ENCODE measurements around the gene MTREX. TPM values are rescaled to one million over a fixed set of nuclear protein-coding genes. Genes with fewer than 3 reads are reported as not detected.
A peak's percentile ranks its signal among the peaks of the same experiment; 100 is the strongest.

MTREX gene
- total and polyA plus RNA-seq, 7 experiments from 2014 or later = 29.6 to 83.7 (median 64.1) TPM

DNA sequence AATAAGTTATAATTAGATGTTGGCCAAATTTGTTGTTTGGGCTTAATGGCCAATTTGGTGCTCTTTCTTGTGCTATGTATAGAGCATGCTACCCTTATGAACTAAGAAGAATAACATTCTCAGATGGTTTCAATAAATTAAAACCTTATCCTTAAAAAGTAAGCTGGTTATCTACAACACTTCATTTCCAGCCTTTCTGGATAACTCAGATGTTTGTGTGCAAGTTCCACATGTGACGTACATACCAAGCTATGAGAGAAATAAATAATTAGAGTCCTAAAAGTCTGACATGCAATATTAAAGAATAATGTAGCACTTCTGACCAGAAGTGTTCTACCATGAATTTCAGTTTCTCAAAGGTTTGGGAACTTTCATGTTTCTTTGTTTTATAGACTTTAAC, 11.7 kb downstream of the MTREX start:
- ATAC-seq = no peak
- DNase-seq = no peak
- intact Hi-C loops (cut with micrococcal nuclease) = no loop called here
- CTCF ChIA-PET = no interaction called here
- Mint-ChIP-seq H3K9me3 (peaks cover 0 to 9% (median 0%) of the 10 kb centered on the region in 11 donors), H3K27me3 (no peaks in the 10 kb centered on the region), H3K4me1 (peaks cover 9 to 61% (median 49%) of the 10 kb centered on the region in 7 donors), H3K36me3 (peaks cover 0 to 33% (median 14%) of the 10 kb centered on the region in 5 donors), H3K4me3 (no peak overlapping the region), H3K27ac (peak overlapping the region in 3 of 9 donors; percentile 8 to 26 (median 22))
- Histone ChIP-seq H3K4me3 (ENCODE audit: low read length) (no peak overlapping the region), H3K9me3 (ENCODE audit: control insufficient read depth in 2 of 3, low read length in 3 of 3) (no peaks in the 10 kb centered on the region), H3K4me1 (ENCODE audit: control insufficient read depth in 2 of 2, insufficient read depth in 2 of 2, low read length in 2 of 2) (peaks cover 0 to 4% of the 10 kb centered on the region in 2 donors), H3K36me3 (ENCODE audit: control insufficient read depth in 2 of 3, insufficient read depth in 3 of 3, low read length in 3 of 3) (peaks cover 0 to 3% (median 0%) of the 10 kb centered on the region in 3 experiments), H3K27me3 (ENCODE audit: control insufficient read depth in 2 of 2, insufficient read depth in 2 of 2, low read length in 2 of 2) (no peaks in the 10 kb centered on the region), H3K27ac (ENCODE audit: low read depth, low read length) (no peak overlapping the region)
- POLR2A ChIA-PET = interaction anchor here (0.9 to 1.2 kb wide), 2 partner anchors 9 to 11 kb away, joined by 3 to 4 read pairs; partner anchors contain the start of gene MTREX

DNA sequence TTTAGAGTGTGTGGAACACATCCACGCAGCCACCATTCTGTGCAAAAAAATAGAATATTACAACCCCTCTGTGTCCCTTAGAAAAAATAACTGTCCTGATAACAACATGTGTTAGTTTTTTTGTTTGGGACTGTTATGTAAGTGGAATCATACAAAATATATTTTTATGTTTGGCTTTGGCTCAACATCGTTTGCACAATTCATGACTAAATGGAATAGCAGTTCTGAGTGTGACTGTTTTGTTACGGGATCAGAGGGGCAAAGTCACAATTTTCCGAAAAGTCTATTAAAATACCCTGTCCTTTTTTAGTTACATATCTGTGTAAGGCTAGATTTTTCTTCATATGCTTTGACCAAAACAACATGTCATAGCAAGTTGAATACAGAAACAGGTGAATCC, 12.8 kb downstream of the MTREX start:
- ChIA-PET CTCF (no interaction called here), POLR2A (interaction anchor here (0.6 to 0.9 kb wide), 2 partner anchors 13 to 360 kb away, joined by 3 read pairs; partner anchors contain the start of gene MTREX)
- Mint-ChIP-seq H3K9me3 (peaks cover 0 to 9% (median 0%) of the 10 kb centered on the region in 11 donors), H3K36me3 (peaks cover 0 to 33% (median 19%) of the 10 kb centered on the region in 5 donors), H3K27ac (peak overlapping the region in 1 of 9 donors; percentile 37), H3K4me3 (no peak overlapping the region), H3K4me1 (peaks cover 8 to 59% (median 51%) of the 10 kb centered on the region in 7 donors), H3K27me3 (no peaks in the 10 kb centered on the region)
- Histone ChIP-seq H3K4me1 (ENCODE audit: control insufficient read depth in 2 of 2, insufficient read depth in 2 of 2, low read length in 2 of 2) (no peaks in the 10 kb centered on the region), H3K36me3 (ENCODE audit: control insufficient read depth in 2 of 3, insufficient read depth in 3 of 3, low read length in 3 of 3) (peaks cover 0 to 5% (median 0%) of the 10 kb centered on the region in 3 experiments), H3K27ac (ENCODE audit: low read depth, low read length) (no peak overlapping the region), H3K27me3 (ENCODE audit: control insufficient read depth in 2 of 2, insufficient read depth in 2 of 2, low read length in 2 of 2) (no peaks in the 10 kb centered on the region), H3K4me3 (ENCODE audit: low read length) (no peak overlapping the region), H3K9me3 (ENCODE audit: control insufficient read depth in 2 of 3, low read length in 3 of 3) (no peaks in the 10 kb centered on the region)
- DNase-seq = no peak
- no peak for ATAC-seq
- intact Hi-C loops (cut with micrococcal nuclease) = loop anchor here (10.0 kb wide), 1 partner anchor 614 kb away; no protein-coding TSS in a partner anchor

DNA sequence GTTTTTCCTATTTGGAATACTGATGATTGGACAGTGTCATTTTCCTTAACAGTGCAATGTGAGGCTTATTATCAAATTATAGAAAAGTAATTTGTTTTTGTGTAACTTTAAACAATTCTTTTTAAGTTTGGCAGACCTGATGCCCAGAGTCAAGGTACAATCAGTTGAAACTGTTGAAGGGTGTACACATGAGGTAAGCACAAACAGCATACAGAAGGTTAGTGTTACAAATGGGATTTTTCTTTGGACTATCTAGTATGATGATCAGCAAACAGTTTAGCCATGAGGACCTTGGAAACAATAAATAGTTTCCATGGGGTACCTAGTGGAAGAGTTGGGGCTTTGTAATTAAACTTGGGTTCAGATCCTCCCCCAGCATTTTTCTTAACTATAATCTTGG, 16.2 kb downstream of the MTREX start:
- no peaks in the 10 kb centered on the region for H3K27me3 ChIP-seq (ENCODE audit: control insufficient read depth in 2 of 2, insufficient read depth in 2 of 2, low read length in 2 of 2)
- Mint-ChIP-seq H3K27ac (no peak overlapping the region), H3K27me3 (no peaks in the 10 kb centered on the region), H3K36me3 (peaks cover 5 to 21% (median 10%) of the 10 kb centered on the region in 5 donors), H3K4me3 (no peak overlapping the region), H3K4me1 (peaks cover 8 to 44% (median 34%) of the 10 kb centered on the region in 7 donors), H3K9me3 (no peaks in the 10 kb centered on the region)
- H3K9me3 ChIP-seq (ENCODE audit: control insufficient read depth in 2 of 3, low read length in 3 of 3) = no peaks in the 10 kb centered on the region
- H3K4me3 ChIP-seq (ENCODE audit: low read length) = no peak overlapping the region
- ChIA-PET POLR2A (no interaction called here), CTCF (no interaction called here)
- no peak overlapping the region for H3K27ac ChIP-seq (ENCODE audit: low read depth, low read length)
- intact Hi-C loops (cut with micrococcal nuclease) = loop anchor here (1.0 to 10.0 kb wide), 4 partner anchors 13 to 611 kb away; no protein-coding TSS in a partner anchor
- DNase-seq (no peak), ATAC-seq (no peak)
- H3K4me1 ChIP-seq (ENCODE audit: control insufficient read depth in 2 of 2, insufficient read depth in 2 of 2, low read length in 2 of 2) = peaks cover 0 to 3% of the 10 kb centered on the region in 2 donors
- H3K36me3 ChIP-seq (ENCODE audit: control insufficient read depth in 2 of 3, insufficient read depth in 3 of 3, low read length in 3 of 3) = peaks cover 0 to 17% (median under 1%) of the 10 kb centered on the region in 3 experiments

DNA sequence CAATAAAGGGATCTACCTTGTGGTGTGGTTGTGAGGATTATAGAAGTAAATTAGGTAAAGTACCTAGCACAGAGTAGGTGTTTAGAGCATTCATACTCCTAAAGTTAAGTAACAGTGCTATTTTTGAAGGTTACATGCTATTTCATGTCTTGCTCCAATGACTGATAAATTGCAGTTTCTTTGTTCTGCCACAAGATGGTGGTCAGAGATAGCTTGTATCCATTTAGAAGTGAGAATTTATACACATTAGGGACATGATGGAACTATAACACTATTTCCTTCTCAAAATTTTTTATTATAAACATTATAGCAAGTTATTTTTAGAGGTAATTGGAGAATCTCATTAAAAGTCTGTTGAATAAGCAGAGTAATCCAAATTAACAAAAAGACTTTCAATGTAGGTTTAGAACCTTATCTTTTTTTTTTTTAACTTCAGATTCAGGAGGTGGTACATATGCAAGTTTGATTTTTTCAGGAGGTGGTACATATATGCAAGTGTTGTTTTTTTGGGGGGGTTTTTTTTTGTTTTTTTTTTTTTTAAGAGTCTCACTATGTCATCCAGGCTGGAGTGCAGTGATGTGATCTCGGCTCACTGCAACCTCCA, 17.1 kb downstream of the MTREX start:
- H3K27me3 Mint-ChIP-seq = no peaks in the 10 kb centered on the region

DNA sequence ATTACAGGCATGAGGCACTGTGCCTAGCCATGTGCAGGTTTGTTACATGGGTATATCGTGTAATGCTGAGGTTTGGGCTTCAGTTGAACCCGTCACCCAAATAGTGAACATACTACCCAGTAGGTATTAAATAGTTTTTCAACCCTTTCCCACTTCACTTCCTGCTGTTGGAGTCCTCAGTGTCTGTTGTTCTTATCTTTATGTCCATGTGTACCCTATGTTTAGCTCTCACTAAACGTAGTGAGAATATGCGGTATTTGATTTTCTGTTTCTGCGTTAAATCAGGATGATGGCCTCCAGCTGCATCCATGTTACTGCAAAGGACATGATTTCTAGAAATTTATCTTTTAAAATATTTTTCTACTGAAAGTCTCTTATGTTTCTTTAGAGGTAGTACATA, 17.8 kb downstream of the MTREX start:
- ChIA-PET CTCF (interaction anchor here (1.5 kb wide), 1 partner anchor 366 kb away, joined by 3 read pairs; no protein-coding TSS in a partner anchor), POLR2A (no interaction called here)
- Mint-ChIP-seq H3K27me3 (no peaks in the 10 kb centered on the region), H3K27ac (no peak overlapping the region), H3K4me1 (peaks cover 13 to 50% (median 41%) of the 10 kb centered on the region in 7 donors), H3K36me3 (peaks cover 5 to 36% (median 17%) of the 10 kb centered on the region in 5 donors), H3K4me3 (no peak overlapping the region), H3K9me3 (no peaks in the 10 kb centered on the region)
- peaks cover 0 to 3% of the 10 kb centered on the region in 2 donors for H3K4me1 ChIP-seq (ENCODE audit: control insufficient read depth in 2 of 2, insufficient read depth in 2 of 2, low read length in 2 of 2)
- H3K27me3 ChIP-seq (ENCODE audit: control insufficient read depth in 2 of 2, insufficient read depth in 2 of 2, low read length in 2 of 2) = no peaks in the 10 kb centered on the region
- H3K36me3 ChIP-seq (ENCODE audit: control insufficient read depth in 2 of 3, insufficient read depth in 3 of 3, low read length in 3 of 3) = peaks cover 0 to 17% (median 5%) of the 10 kb centered on the region in 3 experiments
- H3K27ac ChIP-seq (ENCODE audit: low read depth, low read length) = no peak overlapping the region
- H3K9me3 ChIP-seq (ENCODE audit: control insufficient read depth in 2 of 3, low read length in 3 of 3) = no peaks in the 10 kb centered on the region
- intact Hi-C loops (cut with micrococcal nuclease) = loop anchor here (1.0 to 10.0 kb wide), 5 partner anchors 13 to 609 kb away; no protein-coding TSS in a partner anchor
- ATAC-seq = no peak
- no peak for DNase-seq
- no peak overlapping the region for H3K4me3 ChIP-seq (ENCODE audit: low read length)

More for the DNA sequence above, 17.1 kb downstream of the MTREX start:
- Histone ChIP-seq H3K27ac (ENCODE audit: low read depth, low read length) (no peak overlapping the region), H3K36me3 (ENCODE audit: control insufficient read depth in 2 of 3, insufficient read depth in 3 of 3, low read length in 3 of 3) (peaks cover 0 to 17% (median 5%) of the 10 kb centered on the region in 3 experiments), H3K9me3 (ENCODE audit: control insufficient read depth in 2 of 3, low read length in 3 of 3) (no peaks in the 10 kb centered on the region), H3K27me3 (ENCODE audit: control insufficient read depth in 2 of 2, insufficient read depth in 2 of 2, low read length in 2 of 2) (no peaks in the 10 kb centered on the region), H3K4me3 (ENCODE audit: low read length) (no peak overlapping the region), H3K4me1 (ENCODE audit: control insufficient read depth in 2 of 2, insufficient read depth in 2 of 2, low read length in 2 of 2) (peaks cover 0 to 3% of the 10 kb centered on the region in 2 donors)
- Mint-ChIP-seq H3K27ac (peak overlapping the region in 2 of 9 donors; percentile 4 to 34), H3K9me3 (no peaks in the 10 kb centered on the region), H3K4me3 (no peak overlapping the region), H3K36me3 (peaks cover 5 to 30% (median 17%) of the 10 kb centered on the region in 5 donors), H3K4me1 (peaks cover 8 to 44% (median 35%) of the 10 kb centered on the region in 7 donors)
- DNase-seq (peak in 6 of 9 donors; percentile 8 to 54 (median 36)), ATAC-seq (peak; percentile 77)
- ChIA-PET CTCF (interaction anchor here (0.7 to 1.5 kb wide), 2 partner anchors 16 to 367 kb away, joined by 3 read pairs; no protein-coding TSS in a partner anchor), POLR2A (no interaction called here)
- intact Hi-C loops (cut with micrococcal nuclease) = loop anchor here (1.0 to 10.0 kb wide), 6 partner anchors 14 to 610 kb away; no protein-coding TSS in a partner anchor

DNA sequence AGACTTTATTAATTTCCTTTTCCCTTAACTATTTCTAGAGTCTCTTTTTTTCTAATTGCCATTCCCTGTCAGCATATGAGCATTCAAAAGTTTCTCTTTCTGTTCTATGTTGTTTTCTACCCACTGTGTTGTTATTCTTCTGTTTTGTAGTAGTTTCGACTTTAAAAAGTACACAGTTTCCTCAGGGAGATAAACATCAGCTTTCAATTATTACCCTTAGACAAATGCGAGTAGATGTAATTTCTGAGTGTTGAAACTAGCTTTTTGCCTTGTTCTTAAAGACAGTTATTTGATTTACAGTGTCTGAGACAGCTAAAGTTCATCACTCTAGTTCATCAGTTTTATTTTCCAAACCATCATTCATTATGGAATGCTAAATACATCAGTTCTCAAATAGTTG, 19.5 kb downstream of the MTREX start:
- Histone ChIP-seq H3K9me3 (ENCODE audit: control insufficient read depth in 2 of 3, low read length in 3 of 3) (no peaks in the 10 kb centered on the region), H3K4me3 (ENCODE audit: low read length) (no peak overlapping the region), H3K27ac (ENCODE audit: low read depth, low read length) (no peak overlapping the region), H3K4me1 (ENCODE audit: control insufficient read depth in 2 of 2, insufficient read depth in 2 of 2, low read length in 2 of 2) (peaks cover 0 to 3% of the 10 kb centered on the region in 2 donors), H3K27me3 (ENCODE audit: control insufficient read depth in 2 of 2, insufficient read depth in 2 of 2, low read length in 2 of 2) (no peaks in the 10 kb centered on the region), H3K36me3 (ENCODE audit: control insufficient read depth in 2 of 3, insufficient read depth in 3 of 3, low read length in 3 of 3) (peaks cover 3 to 28% (median 9%) of the 10 kb centered on the region in 3 experiments)
- Mint-ChIP-seq H3K36me3 (peaks cover 5 to 45% (median 22%) of the 10 kb centered on the region in 5 donors), H3K4me1 (peaks cover 12 to 61% (median 48%) of the 10 kb centered on the region in 7 donors), H3K4me3 (peak overlapping the region in 3 of 10 donors; percentile 9 to 63 (median 20)), H3K27ac (peak overlapping the region in 7 of 9 donors; percentile 3 to 84 (median 22)), H3K27me3 (no peaks in the 10 kb centered on the region), H3K9me3 (no peaks in the 10 kb centered on the region)
- ChIA-PET POLR2A (no interaction called here), CTCF (interaction anchor here (0.5 to 0.9 kb wide), 2 partner anchors 25 to 495 kb away, joined by 5 read pairs; no protein-coding TSS in a partner anchor)
- DNase-seq = no peak
- no peak for ATAC-seq
- intact Hi-C loops (cut with micrococcal nuclease) = loop anchor here (10.0 kb wide), 1 partner anchor 608 kb away; no protein-coding TSS in a partner anchor

All from naive thymus-derived CD4-positive, alpha-beta T cell (primary cell).